ENCODE measurements around the gene SEC61A1. TPM values are rescaled to one million over a fixed set of nuclear protein-coding genes. Genes with fewer than 3 reads are reported as not detected.

SEC61A1 gene
- total RNA-seq, 2 donors from 2014 or later: 74.5 to 109 TPM

- DNase-seq (ENCODE audit: low spot score): no peak
- Histone ChIP-seq H3K27ac (peak overlapping the region; percentile 67 to 83), H3K9me3 (no peaks in the 10 kb centered on the region), H3K4me3 (no peak overlapping the region), H3K36me3 (no peaks in the 10 kb centered on the region), H3K4me1 (peaks cover 0 to 86% of the 10 kb centered on the region in 2 donors), H3K27me3 (no peaks in the 10 kb centered on the region)
- TF ChIP-seq CTCF (IDR thresholded peaks at IDR 0.05): no peak
These were observed 28.3 kb downstream of the SEC61A1 start for GRCh38 chr3:128080323-128081080.

GRCh38 chr3:128081226-128081625, 29.0 kb downstream of the SEC61A1 start:
- DNase-seq (ENCODE audit: low spot score): no peak
- H3K27ac ChIP-seq: peak overlapping the region; percentile 67 to 83
- H3K36me3 ChIP-seq: no peaks in the 10 kb centered on the region
- no peak for TF ChIP-seq CTCF (IDR thresholded peaks at IDR 0.05)
- peaks cover 0 to 87% of the 10 kb centered on the region in 2 donors for H3K4me1 ChIP-seq
- no peaks in the 10 kb centered on the region for H3K9me3 ChIP-seq
- H3K27me3 ChIP-seq: no peaks in the 10 kb centered on the region
- no peak overlapping the region for H3K4me3 ChIP-seq

GRCh38 chr3:128081846-128082245, 29.6 kb downstream of the SEC61A1 start:
- no peak for TF ChIP-seq CTCF (IDR thresholded peaks at IDR 0.05)
- no peaks in the 10 kb centered on the region for H3K9me3 ChIP-seq
- DNase-seq (ENCODE audit: low spot score): no peak
- H3K27me3 ChIP-seq: no peaks in the 10 kb centered on the region
- H3K27ac ChIP-seq: peak overlapping the region; percentile 67 to 83
- peaks cover 0 to 84% of the 10 kb centered on the region in 2 donors for H3K4me1 ChIP-seq
- no peak overlapping the region for H3K4me3 ChIP-seq
- no peaks in the 10 kb centered on the region for H3K36me3 ChIP-seq

GRCh38 chr3:128082546-128082945, 30.3 kb downstream of the SEC61A1 start:
- DNase-seq (ENCODE audit: low spot score): no peak
- H3K27ac ChIP-seq: peak overlapping the region; percentile 76 to 83
- H3K4me1 ChIP-seq: peaks cover 0 to 78% of the 10 kb centered on the region in 2 donors

GRCh38 chr3:128083396-128083795, 31.2 kb downstream of the SEC61A1 start:
- no peaks in the 10 kb centered on the region for H3K27me3 ChIP-seq
- peak overlapping the region; percentile 76 to 83 for H3K27ac ChIP-seq
- H3K9me3 ChIP-seq: no peaks in the 10 kb centered on the region
- no peaks in the 10 kb centered on the region for H3K36me3 ChIP-seq
- H3K4me3 ChIP-seq: no peak overlapping the region
- H3K4me1 ChIP-seq: peaks cover 0 to 69% of the 10 kb centered on the region in 2 donors
- TF ChIP-seq CTCF (IDR thresholded peaks at IDR 0.05): no peak
- DNase-seq (ENCODE audit: low spot score): no peak

More at GRCh38 chr3:128082546-128082945, 30.3 kb downstream of the SEC61A1 start:
- Histone ChIP-seq H3K36me3 (no peaks in the 10 kb centered on the region), H3K27me3 (no peaks in the 10 kb centered on the region), H3K9me3 (no peaks in the 10 kb centered on the region), H3K4me3 (no peak overlapping the region)
- no peak for TF ChIP-seq CTCF (IDR thresholded peaks at IDR 0.05)
